ENCODE measurements around the gene KCNMA1.

DNA sequence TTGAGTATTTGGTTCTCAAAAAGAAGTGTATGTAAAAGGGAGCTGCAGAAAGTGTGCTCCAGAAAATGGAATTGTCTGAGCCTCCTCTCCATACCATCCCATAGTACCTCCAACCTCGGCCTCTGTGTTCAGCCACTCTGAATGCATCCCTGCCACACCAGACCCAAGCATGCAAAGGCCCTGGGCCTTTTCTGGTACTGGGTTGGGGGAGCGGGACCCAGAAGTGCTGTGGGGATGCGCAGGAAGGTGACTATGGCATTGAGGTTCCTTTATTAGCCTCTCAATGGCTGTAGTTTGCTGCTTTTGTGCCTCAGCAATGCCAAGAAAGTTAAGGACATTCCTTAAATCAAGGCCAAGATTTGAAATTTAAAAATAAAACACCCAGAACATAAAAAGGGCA, 2.1 kb upstream of the KCNMA1 start:
- TF ChIP-seq, protein P1, sequence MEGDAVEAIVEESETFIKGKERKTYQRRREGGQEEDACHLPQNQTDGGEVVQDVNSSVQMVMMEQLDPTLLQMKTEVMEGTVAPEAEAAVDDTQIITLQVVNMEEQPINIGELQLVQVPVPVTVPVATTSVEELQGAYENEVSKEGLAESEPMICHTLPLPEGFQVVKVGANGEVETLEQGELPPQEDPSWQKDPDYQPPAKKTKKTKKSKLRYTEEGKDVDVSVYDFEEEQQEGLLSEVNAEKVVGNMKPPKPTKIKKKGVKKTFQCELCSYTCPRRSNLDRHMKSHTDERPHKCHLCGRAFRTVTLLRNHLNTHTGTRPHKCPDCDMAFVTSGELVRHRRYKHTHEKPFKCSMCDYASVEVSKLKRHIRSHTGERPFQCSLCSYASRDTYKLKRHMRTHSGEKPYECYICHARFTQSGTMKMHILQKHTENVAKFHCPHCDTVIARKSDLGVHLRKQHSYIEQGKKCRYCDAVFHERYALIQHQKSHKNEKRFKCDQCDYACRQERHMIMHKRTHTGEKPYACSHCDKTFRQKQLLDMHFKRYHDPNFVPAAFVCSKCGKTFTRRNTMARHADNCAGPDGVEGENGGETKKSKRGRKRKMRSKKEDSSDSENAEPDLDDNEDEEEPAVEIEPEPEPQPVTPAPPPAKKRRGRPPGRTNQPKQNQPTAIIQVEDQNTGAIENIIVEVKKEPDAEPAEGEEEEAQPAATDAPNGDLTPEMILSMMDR (IDR thresholded peaks at IDR 0.05), result no peak
- no peak for TF ChIP-seq POLR2A (IDR thresholded peaks at IDR 0.05)

All from vagina (tissue), 2 donors.